Breast epithelium (tissue), 4 donors: ENCODE results near the gene PARP1. TPM values are rescaled to one million over a fixed set of nuclear protein-coding genes. Genes with fewer than 3 reads are reported as not detected.

Experiments
- DNase-seq, 2 donors: peaks; one replicate each; pipeline ENCODE4 v3.0.0-alpha.2; 2019; ENCODE audit warnings: low spot score in 2 of 2
- H3K27ac ChIP-seq, 2 donors: fragments of 200-600 bp; sonication (generic) in 1 of 2; one replicate each; pipeline ENCODE4 v1.5.1; 2016 to 2019; ENCODE audit warnings: mild to moderate bottlenecking in 1 of 2
- H3K27me3 ChIP-seq, 2 donors: fragments of 200-600 bp; sonication (generic) in 1 of 2; one replicate each; pipeline versions ENCODE4 v1.5.1 to v1.6.0; 2017 to 2019; ENCODE audit warnings: control low read depth in 1 of 2, mild to moderate bottlenecking in 1 of 2
- H3K36me3 ChIP-seq: fragments of 200-600 bp; one replicate; pipeline ENCODE4 v1.5.1; 2019
- H3K4me1 ChIP-seq, 2 donors: fragments of 200-600 bp; sonication (generic); one replicate each; pipeline ENCODE4 v1.5.1; 2016 to 2019; ENCODE audit warnings: control low read depth in 1 of 2
- H3K4me3 ChIP-seq, 3 donors: fragments of 200-600 bp; sonication (generic); 1 replicate in 2 of 3; 2 replicates in 1 of 3; pipeline ENCODE4 v1.5.1; 2016 to 2019; ENCODE audit warnings: mild to moderate bottlenecking in 3 of 3, moderate library complexity in 2 of 3
- H3K9me3 ChIP-seq, 2 donors: fragments of 200-600 bp; sonication (generic) in 1 of 2; one replicate each; pipeline ENCODE4 v1.5.1; 2016 to 2019; ENCODE audit warnings: control low read depth in 1 of 2
- CTCF ChIP-seq, 3 donors: fragments of 450-650 bp; IDR thresholded peaks; one replicate each; pipeline ENCODE4 v1.5.1; 2016 to 2017; ENCODE audit warnings: antibody characterized with exemption in 3 of 3, mild to moderate bottlenecking in 3 of 3, moderate library complexity in 3 of 3
- POLR2A ChIP-seq: fragments of 450-650 bp; IDR thresholded peaks from one replicate; pipeline ENCODE4 v1.6.1; 2016; ENCODE audit warnings: antibody characterized with exemption, mild to moderate bottlenecking, moderate library complexity
- POLR2AphosphoS5 ChIP-seq, 3 donors: sonication (generic); formaldehyde crosslinking; IDR thresholded peaks; one replicate each; pipeline ENCODE4 v1.6.1; 2017; ENCODE audit warnings: antibody characterized with exemption in 3 of 3
- intact Hi-C: fragments of 100-400 bp; cut with DNase I; formaldehyde crosslinking; loops from one replicate; pipeline ENCODE4 v1.15.1; 2023; ENCODE audit warnings: low total_unique reads
- total RNA-seq, 3 donors: library from RNA; depleted of rRNA; stranded (reverse); fragments of >200 nt; gene quantifications; one replicate each; pipeline ENCODE4 v1.1.0, GENCODE V29; 2016

Gene PARP1
- total RNA-seq, 3 donors from 2014 or later, result 53.0 to 83.9 (median 72.3) TPM

DNA sequence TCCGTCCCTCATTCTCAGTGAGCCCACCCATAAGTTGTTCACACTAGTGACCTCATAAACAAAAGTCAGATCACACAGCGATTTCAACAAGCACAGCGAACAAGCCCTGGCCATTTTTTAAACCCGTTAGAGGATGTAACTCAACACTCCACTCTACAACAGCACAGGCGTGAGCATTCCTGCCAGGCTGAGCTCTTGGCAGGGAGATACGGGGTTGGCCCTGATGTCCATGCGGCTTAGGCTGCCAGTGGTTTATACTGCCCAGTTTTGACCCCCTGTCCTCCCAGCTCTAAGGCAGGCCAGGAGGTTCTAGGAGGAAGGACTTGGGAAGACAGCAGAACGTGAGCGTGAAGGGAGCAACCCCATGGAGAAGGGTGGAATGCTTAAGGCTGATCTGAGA lies 35.0 kb downstream of the PARP1 start:
- H3K36me3 ChIP-seq, result peaks cover 7% of the 10 kb centered on the region
- H3K4me1 ChIP-seq, result no peaks in the 10 kb centered on the region
- no peak overlapping the region for H3K4me3 ChIP-seq
- intact Hi-C loops, result no loop called here
- TF ChIP-seq POLR2AphosphoS5 (IDR thresholded peaks at IDR 0.05) (no peak), POLR2A (no peak), CTCF (IDR thresholded peaks at IDR 0.05) (no peak)
- no peak for DNase-seq
- H3K27me3 ChIP-seq, result no peaks in the 10 kb centered on the region
- H3K27ac ChIP-seq, result no peak overlapping the region
- no peaks in the 10 kb centered on the region for H3K9me3 ChIP-seq

- DNase-seq, result no peak
- no peaks in the 10 kb centered on the region for H3K4me1 ChIP-seq
- intact Hi-C loops, result no loop called here
- no peaks in the 10 kb centered on the region for H3K9me3 ChIP-seq
- TF ChIP-seq CTCF (IDR thresholded peaks at IDR 0.05) (no peak), POLR2AphosphoS5 (IDR thresholded peaks at IDR 0.05) (no peak), POLR2A (no peak)
- no peak overlapping the region for H3K4me3 ChIP-seq
- peaks cover 13% of the 10 kb centered on the region for H3K36me3 ChIP-seq
- no peaks in the 10 kb centered on the region for H3K27me3 ChIP-seq
- H3K27ac ChIP-seq, result no peak overlapping the region
Measured at GRCh38 chr1:226371866-226372490, 35.9 kb downstream of the PARP1 start.

- TF ChIP-seq POLR2AphosphoS5 (IDR thresholded peaks at IDR 0.05) (no peak), POLR2A (no peak), CTCF (IDR thresholded peaks at IDR 0.05) (no peak)
- Histone ChIP-seq H3K4me1 (no peaks in the 10 kb centered on the region), H3K9me3 (no peaks in the 10 kb centered on the region), H3K4me3 (no peak overlapping the region), H3K36me3 (peaks cover 13% of the 10 kb centered on the region), H3K27ac (no peak overlapping the region), H3K27me3 (no peaks in the 10 kb centered on the region)
- intact Hi-C loops, result no loop called here
- DNase-seq, result no peak
Measured at GRCh38 chr1:226371027-226371694, 36.7 kb downstream of the PARP1 start.

GRCh38 chr1:226370144-226370923 lies 37.6 kb downstream of the PARP1 start:
- no peaks in the 10 kb centered on the region for H3K4me1 ChIP-seq
- no peaks in the 10 kb centered on the region for H3K9me3 ChIP-seq
- intact Hi-C loops, result no loop called here
- peaks cover 13% of the 10 kb centered on the region for H3K36me3 ChIP-seq
- no peak overlapping the region for H3K4me3 ChIP-seq
- DNase-seq, result no peak
- no peak overlapping the region for H3K27ac ChIP-seq
- no peaks in the 10 kb centered on the region for H3K27me3 ChIP-seq
- TF ChIP-seq CTCF (IDR thresholded peaks at IDR 0.05) (no peak), POLR2AphosphoS5 (IDR thresholded peaks at IDR 0.05) (no peak), POLR2A (no peak)

DNA sequence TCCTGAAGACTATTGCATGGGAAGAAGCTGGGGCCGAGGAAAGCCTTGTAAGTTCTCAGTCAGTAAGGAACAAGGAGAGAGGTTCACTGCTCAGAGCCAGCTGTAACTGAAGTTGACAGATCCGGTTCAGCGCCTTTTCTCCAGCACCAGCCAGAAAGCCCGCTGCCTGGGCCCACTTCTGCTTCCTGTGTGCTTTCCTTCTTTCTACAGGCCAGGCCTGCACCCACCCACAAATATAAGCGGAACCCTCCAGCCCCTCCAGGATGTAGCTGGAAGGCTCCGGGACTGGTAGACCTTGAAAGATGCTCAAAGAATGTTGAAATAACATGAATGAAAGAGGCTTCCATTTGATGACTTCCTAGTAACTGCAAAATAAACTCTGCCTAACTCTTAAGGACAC lies 38.8 kb downstream of the PARP1 start:
- no peak for DNase-seq
- Histone ChIP-seq H3K9me3 (no peaks in the 10 kb centered on the region), H3K36me3 (peaks cover 13% of the 10 kb centered on the region), H3K27ac (no peak overlapping the region), H3K4me1 (no peaks in the 10 kb centered on the region), H3K27me3 (no peaks in the 10 kb centered on the region), H3K4me3 (no peak overlapping the region)
- intact Hi-C loops, result no loop called here
- no peak for TF ChIP-seq POLR2AphosphoS5 (IDR thresholded peaks at IDR 0.05)
- TF ChIP-seq CTCF (IDR thresholded peaks at IDR 0.05), result no peak
- TF ChIP-seq POLR2A, result no peak
